ENCODE results near the gene MRPS14. TPM values are rescaled to one million over a fixed set of nuclear protein-coding genes. Genes with fewer than 3 reads are reported as not detected.

MRPS14 gene
- total and polyA plus RNA-seq, 2 of the 4 experiments (the other 2 are of a cell fraction) = 22.0 to 23.1 TPM

DNA sequence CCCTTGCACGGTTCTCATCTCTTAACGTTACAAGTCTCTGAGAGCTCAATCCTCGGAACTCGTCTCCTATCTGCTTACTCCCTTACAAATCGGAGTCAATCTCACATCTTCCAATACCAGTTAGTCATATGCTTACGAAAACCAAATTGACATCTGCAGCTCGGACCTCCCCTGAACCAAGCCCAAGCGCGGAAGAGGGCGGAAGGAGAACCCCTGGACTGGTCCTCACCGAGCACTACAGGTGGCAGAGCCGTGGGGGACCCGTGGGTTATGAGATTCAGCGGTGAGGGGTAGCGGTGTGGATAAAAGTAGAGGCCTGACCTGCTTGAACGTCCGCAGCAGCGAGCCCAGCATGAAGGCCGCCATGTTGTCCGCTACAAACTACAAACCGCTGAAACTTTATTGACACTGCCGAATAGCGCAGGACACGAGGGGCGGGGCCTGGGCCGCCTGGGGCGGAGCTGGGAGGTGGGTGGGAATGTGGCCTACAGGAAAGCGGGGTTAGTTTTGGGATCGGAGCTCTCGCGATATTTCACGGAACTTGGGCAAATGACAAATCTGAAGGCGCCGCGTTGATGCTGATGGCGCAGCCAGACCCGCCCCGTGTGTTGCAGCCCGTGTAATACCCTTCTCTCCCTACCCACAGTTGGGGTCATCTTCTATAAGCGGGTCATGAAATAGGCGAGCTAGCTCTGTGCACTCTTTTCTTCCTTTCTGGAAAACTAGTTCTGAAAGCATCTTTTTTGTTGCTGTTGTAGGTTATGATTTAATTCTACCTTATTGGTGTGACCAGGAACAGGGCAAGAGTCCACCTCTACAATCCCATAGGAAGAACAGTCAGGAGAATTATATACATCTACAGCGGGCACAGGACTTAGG is at the start of gene MRPS14 (continued):
- TF ChIP-seq, protein P1, sequence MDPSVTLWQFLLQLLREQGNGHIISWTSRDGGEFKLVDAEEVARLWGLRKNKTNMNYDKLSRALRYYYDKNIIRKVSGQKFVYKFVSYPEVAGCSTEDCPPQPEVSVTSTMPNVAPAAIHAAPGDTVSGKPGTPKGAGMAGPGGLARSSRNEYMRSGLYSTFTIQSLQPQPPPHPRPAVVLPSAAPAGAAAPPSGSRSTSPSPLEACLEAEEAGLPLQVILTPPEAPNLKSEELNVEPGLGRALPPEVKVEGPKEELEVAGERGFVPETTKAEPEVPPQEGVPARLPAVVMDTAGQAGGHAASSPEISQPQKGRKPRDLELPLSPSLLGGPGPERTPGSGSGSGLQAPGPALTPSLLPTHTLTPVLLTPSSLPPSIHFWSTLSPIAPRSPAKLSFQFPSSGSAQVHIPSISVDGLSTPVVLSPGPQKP (IDR thresholded peaks at IDR 0.05; ENCODE audit: borderline replicate concordance, low read depth, low read length) = no peak
- TF ChIP-seq RAD21 (IDR thresholded peaks at IDR 0.05; ENCODE audit: low read length) (no peak), RFX5 (IDR thresholded peaks at IDR 0.05; ENCODE audit: low read depth, low read length) (no peak), MXI1 (IDR thresholded peaks at IDR 0.05; ENCODE audit: borderline replicate concordance, low read depth, low read length) (peak; percentile 83; the same call in 1 of the 2 replicates)

Measured in IMR-90 (cell line).